Renal cortical epithelial cell (primary cell): ENCODE measurements around the gene OR7G2. TPM values are rescaled to one million over a fixed set of nuclear protein-coding genes. Genes with fewer than 3 reads are reported as not detected.

ENCODE experiments used
- DNase-seq: peaks from one replicate; pipeline ENCODE4 v3.0.0-alpha.2; 2011; ENCODE audit warnings: low read depth
- total RNA-seq: library from RNA; depleted of rRNA; stranded (reverse); fragments of >200 nt; gene quantifications from 2 replicates; pipeline ENCODE4 v1.2.3, GENCODE V29; 2014

OR7G2 gene
- not detected in 2 replicates for total RNA-seq

DNA sequence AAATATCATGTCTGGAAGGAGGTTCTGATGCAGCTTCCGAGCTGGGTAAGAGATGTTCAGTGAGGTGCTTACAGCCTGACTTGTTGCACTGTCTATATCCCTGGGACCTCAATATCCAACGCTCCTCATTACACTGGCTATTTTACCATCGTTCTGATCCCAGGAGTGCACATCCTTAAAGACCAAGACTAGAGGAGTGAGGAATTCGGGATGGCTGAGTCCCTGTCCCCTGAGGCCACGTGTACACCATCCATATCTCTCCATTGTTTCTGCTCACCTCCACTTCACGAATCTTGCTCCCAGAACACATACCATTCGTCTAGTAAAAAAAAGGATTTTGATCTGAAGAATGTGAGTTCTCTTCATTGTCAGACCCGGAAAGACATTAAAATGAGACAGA is at the start of gene OR7G2:
OR7G2 (minus strand) TSS at position 101 of the 400 bp plus-strand sequence. CDS start 4,232 bp downstream, outside the sequence.
- DNase-seq: no peak

- DNase-seq: no peak
These were observed 49.0 kb upstream of the OR7G2 start for GRCh38 chr19:9156304-9156703.

DNA sequence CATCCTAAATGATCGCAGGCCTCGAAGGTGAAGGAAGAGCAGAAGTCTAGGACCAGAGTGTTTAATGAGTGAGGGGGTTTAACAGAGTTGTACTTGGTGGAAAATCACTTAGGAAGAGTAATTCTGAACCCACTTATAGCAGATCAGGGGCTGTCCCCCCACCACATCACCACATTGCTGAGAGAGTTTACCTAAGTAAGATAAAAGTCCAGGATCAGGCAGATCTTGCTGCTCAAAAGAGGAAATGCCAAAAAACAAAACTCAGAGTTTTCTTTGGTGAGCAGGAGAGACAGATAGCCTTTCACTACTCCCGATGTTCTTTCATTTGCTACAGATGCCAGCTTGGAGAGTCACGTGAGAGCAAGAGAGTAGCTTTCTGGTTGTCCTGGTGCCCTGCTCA is 48.3 kb upstream of the OR7G2 start:
- DNase-seq: no peak

- no peak for DNase-seq
These were observed 44.1 kb upstream of the OR7G2 start for GRCh38 chr19:9151367-9151766.

- DNase-seq: no peak
These were observed 43.4 kb upstream of the OR7G2 start for GRCh38 chr19:9150650-9151049.

- DNase-seq: no peak
These were observed 42.7 kb upstream of the OR7G2 start for GRCh38 chr19:9149997-9150396.

- DNase-seq: no peak
These were observed 41.4 kb upstream of the OR7G2 start for GRCh38 chr19:9148697-9149096.

DNA sequence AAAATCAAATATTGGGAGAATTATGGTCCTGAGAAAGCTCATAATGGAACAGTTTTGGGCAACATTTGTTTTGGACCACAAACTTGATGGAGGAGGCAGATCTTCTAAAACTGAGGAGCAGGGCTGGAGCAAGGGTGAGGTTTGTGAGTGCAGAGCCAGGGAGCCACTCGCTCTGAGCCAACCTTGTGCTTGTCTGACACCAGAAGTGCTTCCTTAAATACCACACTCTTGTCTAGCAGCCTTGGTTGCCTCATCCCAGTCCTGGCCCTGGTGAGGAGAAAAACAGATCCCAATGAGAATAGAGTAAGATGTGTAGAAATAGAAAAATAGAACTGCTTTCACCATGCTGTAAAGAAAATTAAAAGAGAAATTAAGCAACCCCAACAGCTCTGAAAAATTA is 39.6 kb upstream of the OR7G2 start:
- no peak for DNase-seq

DNA sequence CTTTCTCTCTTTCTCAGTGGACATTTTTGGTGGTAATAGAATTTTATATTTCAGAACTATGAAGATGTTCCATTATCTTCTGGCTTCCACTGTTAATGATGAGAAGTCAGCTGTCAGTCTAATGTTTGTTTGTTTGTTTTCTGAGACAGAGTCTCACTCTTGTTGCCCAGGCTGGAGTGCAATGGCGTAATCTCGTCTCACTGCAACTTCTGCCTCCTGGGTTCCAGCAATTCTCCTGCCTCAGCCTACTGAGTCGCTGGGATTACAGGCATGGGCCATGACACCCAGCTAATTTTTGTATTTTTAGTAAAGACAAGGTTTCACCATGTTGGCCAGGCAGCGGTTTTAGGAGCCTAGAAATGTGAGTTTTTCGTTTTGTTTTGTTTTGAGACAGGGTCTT is 37.6 kb upstream of the OR7G2 start:
- peak; percentile 4 for DNase-seq

DNA sequence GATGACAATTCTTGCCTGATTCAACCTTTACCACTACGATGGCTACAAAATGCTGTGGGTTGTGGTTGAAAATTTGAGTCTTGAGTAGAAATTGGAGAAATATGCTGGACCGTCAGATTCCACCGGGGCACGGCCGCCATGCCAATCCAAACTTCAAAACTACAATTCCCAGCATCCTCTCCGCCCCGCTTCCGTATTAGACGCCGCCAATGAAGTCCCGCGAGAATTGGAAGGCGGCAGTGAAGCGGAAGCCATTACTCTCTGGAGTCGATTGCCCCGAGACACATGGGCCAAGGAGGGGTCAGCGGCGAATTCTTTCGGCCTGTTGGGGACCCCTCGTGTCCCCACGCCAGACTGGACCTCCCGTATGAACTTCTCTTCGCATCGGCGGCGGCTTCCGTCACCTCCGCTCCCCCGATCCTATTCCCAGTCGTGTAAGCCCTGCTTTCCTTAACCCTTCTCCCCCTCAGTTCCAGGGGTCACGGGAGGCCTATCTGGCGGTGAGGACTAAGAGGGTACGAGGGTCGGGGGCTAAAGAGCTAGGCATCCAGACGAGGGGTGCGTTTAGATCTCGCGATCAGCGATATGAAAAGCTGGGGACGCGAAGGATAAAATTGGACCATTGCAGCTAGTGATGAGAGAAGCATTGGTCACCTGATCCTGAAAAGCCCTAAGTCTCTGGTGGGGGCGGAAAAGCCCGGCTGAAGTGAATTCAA is 33.0 kb upstream of the OR7G2 start, which contains the start of gene ZNF317:
ZNF317 (plus strand) TSS at position 239 of the 716 bp plus-strand sequence. CDS start 15,620 bp downstream, outside the sequence.
- DNase-seq: peak; percentile 84

DNA sequence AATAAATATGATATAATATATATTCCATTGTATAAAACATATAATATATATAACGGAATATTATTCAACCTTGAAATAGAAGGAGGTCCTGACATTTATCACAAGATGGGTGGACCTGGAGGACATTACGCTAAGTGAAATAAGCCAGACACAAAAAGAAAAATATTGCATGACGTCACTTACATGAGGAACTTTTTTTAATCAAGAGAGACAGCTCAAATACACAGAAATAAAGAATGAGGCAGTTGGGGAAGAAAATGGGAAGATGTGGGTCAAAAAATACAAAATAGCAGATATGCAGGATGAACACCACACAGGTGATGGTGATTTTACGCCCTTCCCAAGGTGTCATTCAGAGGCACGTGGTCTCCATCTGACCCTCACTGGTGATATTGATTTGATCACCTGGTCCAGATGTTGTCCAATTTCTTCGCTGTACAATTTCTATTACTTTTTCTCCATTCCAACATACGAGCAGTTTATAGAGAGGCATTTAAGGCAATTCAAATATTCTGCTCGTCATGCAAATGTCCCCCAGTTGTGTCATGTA is 32.4 kb upstream of the OR7G2 start:
- no peak for DNase-seq

DNA sequence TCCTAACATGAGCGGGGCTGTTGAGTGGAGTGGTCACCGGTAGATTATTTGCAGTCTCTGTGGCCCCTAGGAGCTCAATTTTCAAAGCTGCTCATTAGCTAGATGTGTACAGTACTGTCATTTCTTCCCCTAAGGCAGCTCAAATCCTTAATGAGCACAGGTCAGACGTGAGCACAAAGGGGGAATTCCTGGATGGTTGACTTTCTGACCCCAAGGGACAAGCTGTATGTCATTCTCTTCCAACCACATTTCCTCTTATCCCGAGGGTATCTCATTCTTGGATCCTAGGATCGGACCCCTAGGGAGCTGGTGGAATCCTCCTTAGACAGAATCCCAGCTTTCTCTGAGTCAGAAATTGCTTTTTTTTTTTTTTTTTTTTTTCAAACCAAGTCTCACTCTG is 25.1 kb upstream of the OR7G2 start:
- DNase-seq: no peak

GRCh38 chr19:9130965-9131364 is 23.7 kb upstream of the OR7G2 start:
- DNase-seq: no peak

- DNase-seq: no peak
These were observed 20.9 kb upstream of the OR7G2 start for GRCh38 chr19:9128171-9128570.

GRCh38 chr19:9126900-9127405 is 19.7 kb upstream of the OR7G2 start, which contains the start of gene OR7G3:
TSS of gene OR7G3 (minus strand) at chr19:9126950. CDS start at chr19:9126950, 0 bp downstream.
- no peak for DNase-seq

- DNase-seq: no peak
These were observed 9.3 kb upstream of the OR7G2 start for GRCh38 chr19:9116547-9116946.

- no peak for DNase-seq
These were observed 8.1 kb upstream of the OR7G2 start, which contains the start of gene OR7G1 for GRCh38 chr19:9115307-9115813. TSS of gene OR7G1 (minus strand) at chr19:9115763. CDS start at chr19:9115763, 0 bp downstream.

DNA sequence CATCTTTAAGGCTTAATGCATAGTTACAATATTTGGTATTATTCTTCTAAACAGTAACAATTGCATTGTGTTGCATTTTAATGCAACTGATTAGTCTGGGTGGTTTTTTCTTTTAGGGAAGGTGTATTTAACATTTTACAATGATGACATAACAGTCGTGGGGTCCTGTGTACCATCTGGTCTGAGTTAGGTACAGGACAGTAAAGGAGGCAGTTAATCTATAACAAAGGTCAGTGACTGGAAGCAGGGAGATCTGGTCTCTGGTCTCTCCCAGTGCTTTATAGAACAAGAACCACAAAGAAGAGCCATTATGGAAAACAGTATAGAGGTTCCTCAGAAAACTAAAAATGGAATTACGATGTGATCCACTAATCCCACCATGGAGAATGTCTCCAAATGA is 2.7 kb upstream of the OR7G2 start:
- no peak for DNase-seq

- no peak for DNase-seq
These were observed 20.5 kb downstream of the OR7G2 start, which contains the start of gene OR1M1 for GRCh38 chr19:9086761-9087160. TSS of gene OR1M1 (plus strand) at chr19:9087061. CDS start at chr19:9093245, 6,184 bp downstream.

DNA sequence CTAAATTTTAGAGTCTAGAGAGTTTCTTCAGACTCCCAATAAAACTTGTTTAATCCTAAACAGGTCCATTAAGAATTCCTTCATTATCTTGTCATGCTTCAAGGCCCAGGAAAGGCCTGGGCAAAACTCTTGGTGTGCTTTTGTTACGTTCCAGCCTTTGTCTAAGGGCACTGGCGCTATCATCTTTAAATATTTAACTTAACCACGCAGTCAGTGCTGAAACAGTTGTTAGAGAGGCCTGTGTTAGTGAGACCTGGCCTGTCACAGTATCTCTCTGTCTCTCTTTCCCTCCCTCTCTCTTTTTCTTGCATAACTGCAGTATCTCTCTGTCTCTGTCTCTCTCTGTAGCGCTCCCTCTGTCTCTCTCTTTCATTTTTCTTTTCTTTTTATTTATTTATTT is 28.6 kb downstream of the OR7G2 start:
- peak; percentile 46 for DNase-seq

- DNase-seq: no peak
These were observed 30.4 kb downstream of the OR7G2 start for GRCh38 chr19:9076901-9077300.

DNA sequence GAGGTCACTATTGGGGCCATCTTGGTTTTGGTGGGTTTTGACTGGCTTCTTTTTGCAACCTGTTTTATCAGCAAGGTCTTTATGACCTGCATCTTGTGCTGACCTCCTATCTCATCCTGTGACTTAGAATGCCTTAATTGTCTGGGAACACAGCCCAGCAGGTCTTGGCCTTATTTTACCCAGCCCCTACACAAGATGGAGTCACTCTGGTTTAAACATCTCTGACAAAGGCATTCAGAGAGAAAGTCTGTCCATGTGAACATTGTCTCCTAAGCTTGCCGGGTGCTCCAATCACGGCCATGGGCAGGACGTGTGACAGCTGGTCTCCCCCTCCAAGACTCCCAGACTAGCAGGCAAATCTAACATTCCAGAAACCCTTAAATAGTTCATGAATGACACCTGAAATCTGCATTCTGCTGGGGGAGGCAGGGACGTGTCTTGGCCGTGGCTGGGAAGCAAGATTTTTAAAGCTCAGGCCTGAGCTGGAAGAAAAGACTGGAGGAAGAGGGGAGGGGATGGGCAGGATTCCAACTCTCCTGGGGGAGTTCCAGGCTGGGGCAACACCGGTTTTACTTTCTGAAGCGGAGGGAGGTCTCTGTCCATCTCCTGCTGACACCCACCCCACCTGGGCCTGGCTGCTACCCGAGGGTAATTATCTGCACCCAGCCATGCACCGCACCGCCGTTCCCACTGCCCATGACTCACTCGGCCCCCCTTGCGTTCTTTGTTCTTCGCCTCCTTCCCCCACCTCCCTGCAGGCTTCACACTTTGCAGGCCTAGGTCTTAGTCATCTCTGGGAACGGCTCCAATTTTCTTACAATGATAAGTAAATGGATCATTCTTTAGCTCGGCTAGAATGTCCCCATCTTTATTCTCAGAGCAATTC is 32.0 kb downstream of the OR7G2 start:
- DNase-seq: peak; percentile 97
